HG03565 (cell line): Measurements from ENCODE around the gene UGT2A2.
"Not testable (repeated sequence)": the region's sequence is repeated elsewhere in the genome, so short reads cannot be mapped to it uniquely, and the experiment has no call there.

Experiments used
- ATAC-seq: cut with Tn5 transposase; IDR thresholded peaks from one replicate; pipeline ENCODE4 v1.9.1; 2021; ENCODE audit warnings: mild to moderate bottlenecking, moderate library complexity; ENCODE audit not compliant: unreplicated experiment

UGT2A2 gene

DNA sequence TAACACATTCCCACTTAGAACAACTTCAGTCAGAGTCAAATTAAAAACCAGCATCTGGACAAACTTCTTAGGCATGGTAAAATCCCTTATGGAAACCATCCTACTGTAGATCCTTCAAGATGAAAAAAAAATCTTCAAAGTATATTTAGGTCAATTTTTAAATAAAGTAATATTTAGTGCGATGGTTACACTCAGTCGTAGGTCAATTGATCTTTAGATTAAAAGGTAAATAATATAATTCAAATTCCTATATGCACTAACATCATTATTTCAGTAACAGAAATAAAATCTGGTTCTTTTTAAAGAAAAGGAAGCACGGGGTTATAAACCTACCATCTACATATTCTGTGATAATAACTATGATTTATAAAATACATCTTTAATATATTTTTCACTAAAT lies at the start of gene UGT2A2:
Gene UGT2A2, minus strand, starts transcription at position 101 of the 400 bp plus-strand sequence. Its CDS starts 2 bp downstream, at position 99.
- no peak for ATAC-seq

DNA sequence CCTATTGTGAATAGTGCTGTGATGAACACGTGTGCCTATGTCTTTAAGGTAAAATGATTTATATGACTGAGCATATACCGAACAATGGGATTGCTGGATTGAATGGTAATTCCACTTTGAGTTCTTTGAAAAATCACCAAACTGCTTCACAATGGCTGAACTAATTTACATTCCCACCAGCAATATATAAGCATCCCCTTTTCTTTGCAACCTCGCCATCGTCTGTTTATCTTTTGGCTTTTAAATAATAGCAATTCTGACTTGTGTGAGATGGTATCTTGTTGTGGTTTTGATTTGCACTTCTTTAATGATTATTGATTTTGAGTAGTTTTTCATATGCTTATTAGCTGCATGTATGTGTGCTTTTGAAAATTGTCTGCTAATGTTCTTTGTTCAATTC lies 45.4 kb upstream of the UGT2A2 start:
- no peak for ATAC-seq

DNA sequence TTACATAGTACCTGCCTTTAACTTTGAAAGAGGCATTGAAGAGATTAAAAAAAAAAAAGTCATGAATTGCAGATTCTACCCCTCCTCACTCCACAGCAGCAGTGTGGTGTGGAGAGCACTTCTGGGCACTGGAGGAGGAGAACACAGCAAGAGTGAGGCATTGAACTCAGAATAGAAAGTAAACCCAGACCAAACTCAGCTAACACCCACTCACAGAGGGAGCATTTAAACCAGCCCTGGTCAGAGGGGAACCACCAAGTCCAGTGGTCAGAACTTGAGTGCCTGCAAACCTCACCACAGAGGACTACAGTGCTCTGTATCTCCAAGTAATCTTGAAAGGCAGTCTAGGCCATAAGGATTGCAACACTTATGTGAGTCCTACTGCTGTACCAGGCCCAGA lies 29.2 kb upstream of the UGT2A2 start:
- ATAC-seq: no peak

DNA sequence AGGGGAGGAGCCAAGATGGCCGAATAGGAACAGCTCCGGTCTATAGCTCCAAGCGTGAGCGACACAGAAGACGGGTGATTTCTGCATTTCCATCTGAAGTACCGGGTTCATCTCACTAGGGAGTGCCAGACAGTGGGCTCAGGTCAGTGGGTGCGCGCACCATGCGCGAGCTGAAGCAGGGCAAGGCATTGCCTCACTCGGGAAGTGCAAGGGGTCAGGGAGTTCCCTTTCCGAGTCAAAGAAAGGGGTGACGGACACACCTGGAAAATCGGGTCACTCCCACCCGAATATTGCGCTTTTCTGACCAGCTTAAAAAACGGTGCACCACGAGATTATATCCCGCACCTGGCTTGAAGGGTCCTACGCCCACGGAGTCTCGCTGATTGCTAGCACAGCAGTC lies 24.6 kb upstream of the UGT2A2 start:
- not testable (repeated sequence) for ATAC-seq

DNA sequence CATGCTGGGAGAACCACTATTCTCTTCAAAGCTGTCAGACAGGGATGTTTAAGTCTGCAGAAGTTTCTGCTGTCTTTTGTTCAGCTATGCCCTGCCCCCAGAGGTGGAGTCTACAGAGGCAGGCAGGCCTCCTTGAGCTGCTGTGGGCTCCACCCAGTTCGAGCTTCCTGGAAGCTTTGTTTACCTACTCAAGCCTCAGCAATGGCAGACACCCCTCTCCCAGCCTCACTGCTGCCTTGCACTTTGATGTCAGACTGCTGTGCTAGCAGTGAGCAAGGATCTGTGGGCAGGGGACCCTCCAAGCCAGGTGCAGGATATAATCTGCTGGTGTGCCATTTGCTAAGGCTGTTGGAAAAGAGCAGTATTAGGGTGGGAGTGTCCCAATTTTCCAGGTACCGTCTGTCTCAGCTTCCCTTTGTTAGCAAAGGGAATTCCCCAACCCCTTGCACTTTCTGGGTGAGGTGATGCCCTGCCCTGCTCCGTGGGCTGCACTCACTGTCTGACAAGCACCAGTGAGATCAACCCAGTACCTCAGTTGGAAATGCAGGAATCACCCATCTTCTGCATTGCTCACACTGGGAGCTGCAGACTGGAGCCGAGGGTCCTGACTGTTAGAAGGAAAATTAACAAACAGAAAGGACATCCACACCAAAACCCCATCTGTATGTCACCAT lies 21.8 kb upstream of the UGT2A2 start:
- not testable (repeated sequence) for ATAC-seq

DNA sequence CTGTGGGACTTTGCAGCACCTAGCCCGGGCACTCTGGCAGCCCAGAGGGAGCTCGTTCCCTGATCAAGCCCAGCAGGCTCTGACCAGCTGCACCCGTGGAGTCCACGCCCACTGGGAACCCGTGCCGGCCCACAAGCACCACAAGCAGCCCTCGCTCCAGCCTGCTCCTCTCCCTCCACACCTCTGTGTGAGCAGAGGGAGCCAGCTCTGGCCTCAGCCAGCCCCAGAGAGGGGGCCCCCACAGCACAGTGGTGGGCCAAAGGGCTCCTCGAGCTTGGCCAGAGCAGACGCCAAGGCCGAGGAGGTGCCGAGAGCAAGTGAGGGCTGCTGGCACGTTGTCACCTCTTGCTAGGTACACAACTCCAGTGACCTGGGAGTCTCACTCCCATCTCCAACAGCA lies 18.7 kb upstream of the UGT2A2 start:
- no peak for ATAC-seq

DNA sequence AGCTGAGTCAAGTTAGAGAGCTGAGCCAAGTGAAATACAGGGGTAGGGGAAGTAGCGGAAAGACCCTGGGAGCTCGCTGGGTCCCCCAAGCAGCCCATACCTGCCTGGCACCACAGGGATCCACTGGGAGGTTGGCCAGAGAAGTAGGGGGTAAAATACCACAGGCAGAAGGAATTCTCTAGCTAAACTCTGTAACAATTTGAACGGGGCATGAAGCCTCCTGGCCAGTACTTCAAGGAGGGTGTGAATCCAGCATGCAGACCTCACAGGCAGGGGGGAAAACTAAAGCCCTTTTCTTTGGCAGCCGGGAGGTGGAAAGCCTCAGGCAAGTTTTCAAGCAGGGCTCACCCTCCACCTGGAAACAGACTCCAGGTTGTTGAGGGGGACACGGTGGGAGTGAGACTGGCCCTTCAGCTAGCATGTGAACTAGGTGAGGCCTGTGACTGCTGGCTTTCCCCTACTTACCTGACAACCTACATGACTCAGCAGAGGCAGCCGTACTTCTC lies 17.3 kb upstream of the UGT2A2 start:
- ATAC-seq: no peak

DNA sequence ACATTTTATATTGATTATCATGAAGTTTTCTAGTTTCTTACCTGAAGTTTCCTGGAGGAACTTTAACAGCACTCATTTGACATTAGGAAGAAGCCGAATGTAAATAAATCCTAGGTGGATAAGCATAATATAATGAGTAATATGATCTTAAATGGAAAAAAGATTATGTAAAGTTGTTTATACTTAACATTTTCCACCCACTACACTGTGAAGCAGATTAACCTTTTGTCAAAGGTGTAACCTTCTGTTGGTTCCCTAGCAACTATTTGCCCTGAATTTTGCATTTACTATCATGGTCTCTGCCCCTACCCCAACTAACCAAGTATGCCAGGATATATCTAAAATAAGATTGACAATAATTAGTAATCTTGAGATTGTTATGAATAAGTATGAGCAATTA lies 13.7 kb upstream of the UGT2A2 start, which contains the start of gene UGT2A1:
Gene UGT2A1, minus strand, starts transcription at position 101 of the 400 bp plus-strand sequence. CDS start 5,603 bp downstream, outside the sequence.
- no peak for ATAC-seq

DNA sequence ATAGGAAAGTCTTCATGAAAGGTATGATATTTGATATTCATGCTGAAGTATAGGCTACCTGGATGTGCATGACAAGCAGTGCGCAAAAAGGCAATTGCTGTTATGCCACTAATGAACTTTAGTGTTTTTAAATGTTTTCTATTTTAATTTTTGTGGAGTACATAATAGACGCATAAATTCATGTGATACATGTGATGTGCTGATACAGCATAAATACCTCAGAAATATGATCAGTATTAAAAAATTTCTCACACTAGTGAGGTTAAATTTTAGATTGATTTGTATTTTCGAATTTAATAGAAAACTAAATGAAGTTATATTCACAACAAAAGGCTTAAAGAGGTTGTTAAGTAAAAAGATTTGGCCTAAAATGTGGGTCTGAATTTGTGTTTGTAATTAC lies 11.4 kb upstream of the UGT2A2 start:
- no peak for ATAC-seq

DNA sequence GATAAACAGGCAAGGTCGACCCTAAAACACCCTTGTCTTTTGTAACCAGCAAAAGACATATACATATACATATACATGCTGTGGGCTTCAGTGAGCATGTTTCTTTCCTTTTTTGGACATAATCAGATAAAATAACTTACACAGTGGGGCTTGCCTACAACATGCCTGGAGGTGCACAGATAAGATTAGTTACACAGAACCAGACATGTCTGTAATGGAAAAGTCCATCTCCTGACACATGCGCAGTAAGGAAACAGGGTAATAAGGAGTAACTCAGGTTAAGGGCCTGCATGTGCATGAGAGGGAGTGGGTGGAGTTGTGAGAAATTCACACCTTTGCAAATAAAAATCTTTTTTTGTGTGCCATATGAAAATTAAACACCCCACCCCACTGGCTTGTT lies 10.2 kb upstream of the UGT2A2 start:
- no peak for ATAC-seq

DNA sequence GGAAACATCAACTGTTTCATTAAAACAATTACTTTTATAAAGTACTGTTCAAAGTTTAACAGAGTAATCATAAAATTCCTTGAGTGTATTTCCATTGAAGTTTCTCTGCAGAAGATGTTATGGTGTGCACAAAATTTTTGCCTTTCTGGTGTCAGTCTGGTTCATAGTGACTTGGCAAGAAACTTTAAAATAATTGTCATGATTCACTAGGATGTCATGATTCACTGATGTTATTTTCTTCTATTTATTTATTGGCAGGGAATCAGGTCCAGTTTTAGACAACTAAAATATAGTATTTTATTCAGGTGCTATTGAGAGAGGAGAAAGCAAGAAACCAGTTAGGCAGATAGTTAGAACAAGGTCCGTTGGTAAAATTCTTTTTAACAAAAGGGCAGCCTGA lies 9.8 kb upstream of the UGT2A2 start:
- no peak for ATAC-seq

DNA sequence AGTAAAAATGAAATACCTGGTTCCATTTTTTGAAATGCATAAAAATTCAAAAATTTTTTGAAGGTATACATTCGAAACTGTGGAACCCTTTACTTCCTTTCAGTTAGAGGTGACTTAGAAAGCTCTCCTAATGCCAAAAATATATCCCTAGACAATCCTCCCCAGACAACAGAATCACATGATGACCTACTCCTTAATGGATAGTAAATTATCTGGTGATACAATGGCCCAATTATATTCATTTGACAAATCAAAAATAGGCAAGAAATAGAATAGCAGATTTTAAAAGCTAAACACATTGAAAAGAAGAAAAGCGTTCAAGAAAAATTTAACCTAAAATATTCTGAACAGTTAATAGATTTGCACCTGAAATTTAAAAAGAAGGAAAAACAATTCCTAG lies 3.5 kb upstream of the UGT2A2 start:
- no peak for ATAC-seq

DNA sequence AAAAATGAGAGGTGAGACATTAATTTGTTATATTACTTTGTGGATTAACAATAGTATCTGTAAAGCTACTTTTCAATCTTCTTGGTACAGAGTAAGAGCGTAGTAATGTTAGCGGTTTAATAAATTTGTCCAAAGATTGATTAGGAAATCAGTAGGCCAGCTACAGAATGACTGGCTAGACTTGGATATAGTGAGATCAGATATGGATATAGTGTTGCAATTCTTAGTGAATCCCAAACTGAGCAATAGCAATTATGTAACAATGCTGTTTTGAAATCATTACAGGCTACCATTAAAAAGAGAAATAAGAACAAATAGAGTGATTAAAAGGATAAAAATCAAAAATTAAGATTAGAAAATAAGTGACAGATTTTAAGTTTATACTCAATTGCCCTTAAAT lies 847 bp upstream of the UGT2A2 start:
- ATAC-seq: no peak

DNA sequence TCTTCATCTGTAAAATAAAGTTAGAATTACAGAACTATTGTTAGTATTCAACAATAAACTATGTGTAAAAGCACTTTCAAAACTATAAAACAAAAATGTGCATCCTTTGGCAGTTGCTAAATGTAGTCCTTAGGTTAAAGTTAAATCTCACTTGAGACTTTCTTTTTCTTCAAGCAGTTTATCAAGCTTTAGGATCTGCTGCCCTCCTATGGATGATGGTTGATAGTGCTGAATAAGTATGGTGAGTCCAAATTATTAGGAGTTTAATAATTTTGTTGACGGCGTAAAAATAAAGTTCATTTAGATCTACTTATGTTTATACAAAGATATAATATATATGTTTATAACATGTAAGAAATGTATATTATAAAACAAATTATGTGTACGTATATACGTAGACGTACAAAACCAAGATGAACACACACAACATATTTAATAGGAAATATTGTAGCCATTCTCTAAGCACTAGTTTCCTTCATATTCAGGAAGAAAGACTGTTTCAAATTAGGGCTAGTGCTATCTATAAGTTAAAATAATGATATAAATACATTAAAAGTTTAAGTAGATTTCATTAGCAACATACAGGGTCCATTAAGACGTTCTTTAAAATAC lies 22.3 kb downstream of the UGT2A2 start:
- no peak for ATAC-seq

DNA sequence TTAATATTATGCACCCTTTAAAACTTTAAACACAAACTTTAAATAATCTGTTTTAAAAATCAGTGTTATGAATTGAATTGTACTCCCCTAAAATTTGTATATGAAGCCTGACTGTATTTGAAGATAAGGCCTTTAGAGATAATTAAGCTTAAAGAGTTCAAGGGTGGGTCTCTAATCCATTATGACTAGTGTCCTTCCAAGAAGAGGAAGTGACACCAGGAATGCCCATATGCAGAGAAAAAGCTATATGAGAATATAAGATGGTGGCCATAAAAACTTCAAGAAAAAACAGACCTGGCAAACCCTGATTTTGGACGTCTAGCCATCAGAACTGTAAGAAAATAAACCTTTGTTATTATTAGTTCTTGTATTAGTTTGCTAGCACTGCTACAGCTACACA lies 29.0 kb downstream of the UGT2A2 start:
- no peak for ATAC-seq

DNA sequence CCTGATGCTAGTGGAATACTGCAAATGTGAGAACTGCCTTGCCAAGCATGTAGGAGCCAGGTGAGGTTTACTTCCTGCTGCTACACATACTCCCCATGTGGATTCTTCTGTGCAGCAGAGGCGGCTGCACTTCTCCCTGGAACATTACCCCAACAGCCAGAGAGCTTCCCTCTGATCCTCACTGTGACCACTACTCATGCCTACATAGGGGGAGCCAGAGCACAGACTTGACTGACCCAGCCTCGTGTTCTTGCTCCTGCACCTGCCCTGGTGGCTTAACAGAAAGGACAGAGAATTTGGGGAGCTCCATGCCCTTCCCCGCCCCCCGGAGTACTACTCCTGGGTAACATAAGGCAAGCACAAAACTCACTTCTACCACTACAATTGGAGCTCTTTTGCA lies 38.4 kb downstream of the UGT2A2 start:
- no peak for ATAC-seq

DNA sequence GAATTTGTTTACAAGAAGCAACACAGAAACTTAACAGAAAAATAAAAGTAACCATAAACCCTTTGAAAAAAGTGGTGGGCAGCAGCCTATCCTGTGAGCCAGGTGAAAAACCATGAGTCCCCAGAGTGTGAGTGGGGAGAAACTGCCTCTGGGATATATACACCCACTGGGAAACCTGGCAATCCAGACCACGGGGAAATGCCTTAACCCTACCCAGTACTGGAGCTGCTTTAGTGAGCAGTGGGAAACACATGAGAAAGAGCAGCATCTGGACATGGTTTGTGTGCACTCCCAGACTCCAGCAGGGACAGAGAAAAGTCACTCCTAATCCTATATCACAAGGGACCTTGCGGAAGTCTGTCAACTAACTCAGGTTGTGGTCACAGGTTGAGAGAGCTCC lies 39.4 kb downstream of the UGT2A2 start:
- no peak for ATAC-seq

DNA sequence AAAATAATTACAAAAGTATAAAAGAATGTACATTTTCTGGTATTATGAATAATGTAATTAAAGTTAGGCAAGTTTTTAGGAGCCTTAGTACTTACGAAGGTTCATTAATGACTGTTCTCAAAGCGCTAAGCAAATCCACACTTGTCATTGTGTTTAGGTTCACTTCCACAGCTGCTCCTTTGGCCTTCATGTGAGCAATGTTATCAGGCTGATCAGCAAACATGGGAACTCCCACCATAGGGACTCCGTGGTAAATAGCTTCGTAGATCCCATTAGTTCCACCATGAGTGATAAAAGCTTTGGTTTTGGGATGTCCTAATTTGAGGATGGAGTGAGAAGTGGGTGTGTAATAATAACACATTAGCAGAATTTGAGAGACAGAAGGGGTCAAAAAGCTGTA lies 45.1 kb downstream of the UGT2A2 start:
- ATAC-seq: no peak

DNA sequence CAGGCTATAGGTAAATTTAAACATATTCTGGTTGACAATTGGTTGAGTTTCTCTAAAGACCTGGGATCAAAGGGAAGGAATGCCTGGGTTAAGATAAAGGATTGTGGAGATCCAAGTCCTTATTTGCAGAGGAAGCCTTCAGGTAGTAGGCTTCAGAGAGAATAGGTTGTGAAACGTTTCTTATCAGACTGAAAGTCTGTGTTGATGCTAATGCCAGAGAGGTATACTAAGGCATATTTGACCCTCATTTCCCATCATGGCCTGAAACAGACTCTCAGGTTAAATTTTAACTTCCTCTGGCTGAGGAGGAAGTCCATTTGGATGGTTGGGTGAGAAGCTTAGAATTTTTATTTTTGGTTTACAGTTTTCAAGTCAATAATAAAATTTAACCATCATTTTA lies 48.1 kb downstream of the UGT2A2 start:
- ATAC-seq: no peak

DNA sequence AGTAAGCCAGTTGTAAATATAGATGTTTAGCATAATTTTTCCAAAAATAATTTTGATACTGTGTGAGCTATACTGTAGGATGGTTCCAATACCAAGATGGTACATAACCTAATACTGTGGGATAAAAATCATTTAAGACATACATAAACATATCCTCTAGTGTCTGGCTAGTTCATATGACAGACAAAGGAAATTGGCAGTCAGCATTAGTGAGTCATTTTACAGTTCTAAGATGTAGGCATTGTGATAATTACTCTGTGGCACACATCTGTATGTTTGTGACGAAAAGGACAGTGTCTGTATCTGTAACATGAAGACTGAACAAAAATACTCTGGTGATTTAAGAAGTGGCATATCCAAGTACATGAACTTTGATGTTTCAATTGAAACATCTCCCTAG lies 49.6 kb downstream of the UGT2A2 start:
- no peak for ATAC-seq

DNA sequence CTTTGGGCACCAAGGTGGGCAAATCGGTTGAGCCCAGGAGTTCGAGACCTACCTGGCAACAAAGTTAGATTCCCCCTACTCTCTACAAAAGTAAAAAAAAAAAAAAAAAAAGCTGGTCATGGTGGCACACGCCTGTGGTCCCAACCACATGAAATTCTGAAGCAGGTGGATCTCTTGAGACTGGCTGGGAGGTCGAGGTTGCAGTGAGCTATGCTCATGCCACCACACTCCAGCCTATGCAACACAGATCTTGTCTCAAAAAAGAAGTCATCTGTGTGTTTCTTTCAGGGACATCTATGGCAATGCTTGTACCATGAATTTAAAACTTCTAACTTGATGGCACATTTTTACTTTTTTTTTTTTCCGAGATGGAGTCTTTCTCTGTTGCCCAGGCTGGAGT lies 55.3 kb downstream of the UGT2A2 start:
- no peak for ATAC-seq

DNA sequence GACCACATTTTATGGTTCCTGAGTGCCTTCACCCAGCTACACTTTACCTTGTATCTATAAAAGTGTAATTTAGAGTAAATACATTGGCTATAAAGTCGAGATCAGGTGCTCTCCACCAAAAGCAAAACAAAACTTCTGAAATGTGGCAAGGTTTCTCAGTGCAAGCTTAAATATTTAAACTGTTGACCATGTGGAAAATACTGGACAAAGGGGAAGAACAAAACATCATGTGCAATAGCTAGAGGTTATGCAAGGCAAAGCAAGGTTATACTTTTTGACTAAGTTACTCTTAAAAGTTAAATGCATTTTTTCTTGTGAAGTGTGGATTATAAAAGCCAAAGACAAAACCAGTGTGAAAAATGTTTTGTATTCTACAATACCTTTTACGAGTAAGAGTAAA lies 55.9 kb downstream of the UGT2A2 start:
- ATAC-seq: no peak

DNA sequence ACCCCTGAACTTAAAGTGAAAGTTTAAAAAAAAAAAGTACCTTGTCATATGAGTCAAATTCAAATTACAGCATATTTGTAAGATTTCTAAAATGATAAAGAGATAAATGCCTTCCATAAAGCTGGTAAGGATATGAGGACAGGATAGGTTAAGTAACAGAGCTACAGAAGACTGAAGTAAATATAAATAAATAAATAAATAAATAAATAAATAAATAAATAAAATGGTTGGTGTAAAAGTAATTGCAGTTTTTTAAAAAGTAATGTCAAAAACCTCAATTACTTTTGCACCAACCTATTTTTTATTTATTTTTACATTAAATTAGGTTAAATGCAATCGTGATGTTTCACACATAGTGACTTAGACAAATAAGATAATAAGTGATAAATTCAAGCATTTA lies 62.2 kb downstream of the UGT2A2 start:
- ATAC-seq: no peak
